GM23248 (cell line): Measurements from ENCODE around the gene NDUFB10. TPM values are rescaled to one million over a fixed set of nuclear protein-coding genes. Genes with fewer than 3 reads are reported as not detected.
"Not testable (repeated sequence)": the region's sequence is repeated elsewhere in the genome, so short reads cannot be mapped to it uniquely, and the experiment has no call there.

Experiments
- DNase-seq: peaks from one replicate; pipeline ENCODE4 v3.0.0-alpha.2; 2015
- H2AFZ ChIP-seq: fragments of 200-600 bp; sonication (generic); 2 replicates; pipeline ENCODE4 v1.6.1; 2016; ENCODE audit warnings: antibody characterized with exemption
- H3F3A ChIP-seq: fragments of 200-600 bp; sonication (generic); 2 replicates; pipeline ENCODE4 v1.6.1; 2016; ENCODE audit warnings: mild to moderate bottlenecking, antibody characterized with exemption, mixed run types; ENCODE audit not compliant: insufficient read depth
- H3K27ac ChIP-seq: fragments of 200-600 bp; sonication (generic); 2 replicates; pipeline ENCODE4 v1.5.1; 2016; ENCODE audit warnings: mild to moderate bottlenecking
- H3K27me3 ChIP-seq: fragments of 200-600 bp; sonication (generic); replicated peaks from 2 replicates; pipeline ENCODE4 v1.6.1; 2016; ENCODE audit warnings: mild to moderate bottlenecking; ENCODE audit not compliant: insufficient read depth
- H3K36me3 ChIP-seq: fragments of 200-600 bp; sonication (generic); 2 replicates; pipeline ENCODE4 v1.6.1; 2016; ENCODE audit warnings: low read depth, mild to moderate bottlenecking
- H3K4me1 ChIP-seq: fragments of 200-600 bp; sonication (generic); 2 replicates; pipeline ENCODE4 v1.6.1; 2016; ENCODE audit warnings: mild to moderate bottlenecking; ENCODE audit not compliant: insufficient read depth
- H3K4me2 ChIP-seq: fragments of 200-600 bp; sonication (generic); one replicate; pipeline ENCODE4 v1.6.1; 2016; ENCODE audit warnings: mild to moderate bottlenecking; ENCODE audit not compliant: unreplicated experiment
- H3K4me3 ChIP-seq: fragments of 200-600 bp; sonication (generic); 2 replicates; pipeline ENCODE4 v1.5.1; 2016; ENCODE audit warnings: mild to moderate bottlenecking
- H3K79me2 ChIP-seq: fragments of 200-600 bp; sonication (generic); 2 replicates; pipeline ENCODE4 v1.6.1; 2016; ENCODE audit warnings: mild to moderate bottlenecking; ENCODE audit not compliant: insufficient read depth
- H3K9ac ChIP-seq: fragments of 200-600 bp; sonication (generic); 2 replicates; pipeline ENCODE4 v1.6.1; 2016; ENCODE audit warnings: mild to moderate bottlenecking
- H3K9me2 ChIP-seq: fragments of 200-600 bp; sonication (generic); 2 replicates; pipeline ENCODE4 v1.6.1; 2016; ENCODE audit warnings: mixed run types, mild to moderate bottlenecking, moderate library complexity; ENCODE audit not compliant: insufficient read depth
- H3K9me3 ChIP-seq: fragments of 200-600 bp; sonication (generic); one replicate; pipeline ENCODE4 v1.6.1; 2017; ENCODE audit warnings: low read depth
- H4K20me1 ChIP-seq: fragments of 200-600 bp; sonication (generic); 2 replicates; pipeline ENCODE4 v1.6.0; 2016; ENCODE audit not compliant: insufficient read depth
- EZH2 ChIP-seq: fragments of 200-600 bp; sonication (generic); IDR thresholded peaks from 2 replicates; pipeline ENCODE4 v1.6.1; 2018; ENCODE audit warnings: antibody characterized with exemption, mild to moderate bottlenecking; ENCODE audit not compliant: insufficient read depth, poor library complexity, severe bottlenecking
- EZH2phosphoT487 ChIP-seq: fragments of 200-600 bp; sonication (generic); IDR thresholded peaks from 2 replicates; pipeline ENCODE4 v1.6.1; 2018; ENCODE audit warnings: antibody characterized with exemption, moderate library complexity, mild to moderate bottlenecking, low read depth; ENCODE audit not compliant: insufficient read depth
- WGBS, 2 experiments: methylation state at CpG; one replicate each; pipeline ENCODE4 v1.1.6; 2015 to 2017; ENCODE audit warnings: low lambda C conversion rate in 2 of 2, low coverage in 1 of 2; ENCODE audit errors: missing lambda C conversion rate in 2 of 2; 5-methylcytosine and 5-hydroxymethylcytosine counted together
- in situ Hi-C: fragments of 300-500 bp; cut with MboI; formaldehyde crosslinking; loops from 2 replicates; pipeline ENCODE4 v1.15.0; 2020
- polyA plus RNA-seq: library from polyadenylated mRNA; unstranded; fragments of >200 nt; fragmentation: Nextera tagmentation; extraction: Ambion mirVana; gene quantifications from 2 replicates; pipeline ENCODE4 v1.2.1, GENCODE V29; 2016
- total RNA-seq: library from RNA; depleted of rRNA; stranded (reverse); fragments of >200 nt; shearing (Covaris generic); gene quantifications from 2 replicates; pipeline ENCODE4 v1.2.3, GENCODE V29; 2014

Gene NDUFB10
- total and polyA plus RNA-seq, 2 experiments from 2014 or later = 136 to 266 TPM

- Histone ChIP-seq H3K9ac (no peak overlapping the region), H3K4me1 (no peaks in the 10 kb centered on the region), H3K9me3 (no peaks in the 10 kb centered on the region), H3K27me3 (no peaks in the 10 kb centered on the region), H3K9me2 (no peaks in the 10 kb centered on the region), H3K27ac (no peak overlapping the region), H3K36me3 (no peaks in the 10 kb centered on the region; the same call in 1 of the 2 replicates), H3K4me3 (no peak overlapping the region), H3F3A (no peaks in the 10 kb centered on the region), H3K4me2 (no peak overlapping the region), H4K20me1 (no peaks in the 10 kb centered on the region), H3K79me2 (no peaks in the 10 kb centered on the region), H2AFZ (no peak overlapping the region)
- TF ChIP-seq EZH2phosphoT487 (no peak), EZH2 (no peak)
- in situ Hi-C loops = no loop called here
- WGBS, 2 experiments = 93% methylated on average over 11 of the region's 11 CpGs
- no peak for DNase-seq
These were observed 22.3 kb upstream of the NDUFB10 start for GRCh38 chr16:1936945-1937479.

- 94 to 97% methylated on average over 10 of the region's 10 CpGs for WGBS, 2 experiments
- Histone ChIP-seq H3K36me3 (no peaks in the 10 kb centered on the region; the same call in 1 of the 2 replicates), H3K4me1 (no peaks in the 10 kb centered on the region), H3K9me2 (no peaks in the 10 kb centered on the region), H3K79me2 (no peaks in the 10 kb centered on the region), H4K20me1 (no peaks in the 10 kb centered on the region), H2AFZ (no peak overlapping the region), H3K27ac (no peak overlapping the region), H3K9me3 (no peaks in the 10 kb centered on the region), H3K4me2 (no peak overlapping the region), H3K4me3 (no peak overlapping the region), H3F3A (no peaks in the 10 kb centered on the region), H3K9ac (no peak overlapping the region), H3K27me3 (no peaks in the 10 kb centered on the region)
- in situ Hi-C loops = no loop called here
- DNase-seq = no peak
- TF ChIP-seq EZH2 = no peak
These were observed 21.0 kb upstream of the NDUFB10 start for GRCh38 chr16:1938316-1938715.

- no peak overlapping the region for H3K9ac ChIP-seq
- DNase-seq = no peak
- H4K20me1 ChIP-seq = no peaks in the 10 kb centered on the region
- no peaks in the 10 kb centered on the region for H3K27me3 ChIP-seq
- H3K9me3 ChIP-seq = no peaks in the 10 kb centered on the region
- H3K79me2 ChIP-seq = no peaks in the 10 kb centered on the region
- no peak overlapping the region for H3K27ac ChIP-seq
- TF ChIP-seq EZH2phosphoT487 (no peak), EZH2 (no peak)
- no peak overlapping the region for H2AFZ ChIP-seq
- WGBS, 2 experiments = 82 to 86% methylated on average over 15 to 17 of the region's 17 CpGs
- no peaks in the 10 kb centered on the region for H3F3A ChIP-seq
- no peak overlapping the region for H3K4me2 ChIP-seq
- in situ Hi-C loops = no loop called here
- no peaks in the 10 kb centered on the region for H3K4me1 ChIP-seq
- no peak overlapping the region for H3K4me3 ChIP-seq
- H3K9me2 ChIP-seq = no peaks in the 10 kb centered on the region
- no peaks in the 10 kb centered on the region; the same call in 1 of the 2 replicates for H3K36me3 ChIP-seq
These were observed 20.4 kb upstream of the NDUFB10 start for GRCh38 chr16:1938910-1939309.

- H3K27me3 ChIP-seq, H3K9me3 ChIP-seq, H3K4me3 ChIP-seq, in situ Hi-C loops, H3K27ac ChIP-seq, H3K9me2 ChIP-seq, DNase-seq, H3K9ac ChIP-seq, H2AFZ ChIP-seq, H3K4me2 ChIP-seq, H4K20me1 ChIP-seq, H3K79me2 ChIP-seq, H3K4me1 ChIP-seq, H3F3A ChIP-seq, H3K36me3 ChIP-seq: not testable (repeated sequence)
- WGBS, 2 experiments = 96 to 97% methylated on average over 5 to 8 of the region's 8 CpGs
These were observed 19.5 kb upstream of the NDUFB10 start for GRCh38 chr16:1939833-1940232.
